Lung (tissue), 16 donors: ENCODE measurements around the gene YIPF4. TPM values are rescaled to one million over a fixed set of nuclear protein-coding genes. Genes with fewer than 3 reads are reported as not detected.

ENCODE experiments used
- ATAC-seq: fragments of 200-7000 bp; cut with Tn5 transposase; one replicate; pipeline ENCODE4 v1.9.1; 2020; ENCODE audit warnings: moderate number of reproducible peaks; ENCODE audit not compliant: insufficient read depth, low FRiP score
- DNase-seq, 3 donors: peaks; one replicate each; pipeline ENCODE4 v3.0.0-alpha.2; 2013 to 2017
- H3K27ac ChIP-seq, 2 donors: one replicate each; pipeline ENCODE4 v1.5.1; 2013; ENCODE audit warnings: mild to moderate bottlenecking in 2 of 2, moderate library complexity in 2 of 2, control low read depth in 1 of 2, inconsistent platforms in 1 of 2, low read depth in 1 of 2, low read length in 1 of 2
- H3K27me3 ChIP-seq, 3 donors: one replicate each; pipeline ENCODE4 v1.5.1; 2013; ENCODE audit warnings: low read length in 2 of 3; ENCODE audit not compliant: control insufficient read depth in 3 of 3, insufficient read depth in 3 of 3
- H3K36me3 ChIP-seq, 4 donors: one replicate each; pipeline ENCODE4 v1.5.1; 2013; ENCODE audit warnings: low read length in 4 of 4, mild to moderate bottlenecking in 1 of 4, moderate library complexity in 1 of 4; ENCODE audit not compliant: control insufficient read depth in 4 of 4, insufficient read depth in 4 of 4
- H3K4me1 ChIP-seq, 5 donors: one replicate each; pipeline ENCODE4 v1.5.1; 2013; ENCODE audit warnings: low read length in 5 of 5, mild to moderate bottlenecking in 2 of 5, moderate library complexity in 1 of 5; ENCODE audit not compliant: control insufficient read depth in 5 of 5, insufficient read depth in 5 of 5
- H3K4me3 ChIP-seq: one replicate; pipeline ENCODE4 v1.5.1; 2013; ENCODE audit warnings: mild to moderate bottlenecking, control low read depth, moderate library complexity
- H3K9ac ChIP-seq, 2 donors: one replicate each; pipeline ENCODE4 v1.5.1; 2013; ENCODE audit warnings: low read length in 2 of 2, control low read depth in 1 of 2; ENCODE audit not compliant: insufficient read depth in 1 of 2
- H3K9me3 ChIP-seq, 4 donors: one replicate each; pipeline ENCODE4 v1.5.1; 2013; ENCODE audit warnings: low read length in 3 of 4, mild to moderate bottlenecking in 1 of 4, moderate library complexity in 1 of 4; ENCODE audit not compliant: control insufficient read depth in 4 of 4, insufficient read depth in 3 of 4
- WGBS, 2 donors: extraction: QIAGEN DNeasy Blood & Tissue Kit; methylation state at CpG; one replicate each; pipeline ENCODE4 v1.1.7; 2013; 5-methylcytosine and 5-hydroxymethylcytosine counted together
- long read RNA-seq, 5 donors: transcript quantifications; one replicate each; lab custom pipeline, GENCODE V29; 2026
- polyA plus RNA-seq, 2 donors: library from polyadenylated mRNA; stranded (reverse); fragments of 200-250 nt; gene quantifications; one replicate each; pipeline ENCODE4 v1.2.1, GENCODE V29; 2013
- total RNA-seq, 2 donors: library from RNA; depleted of rRNA in 1 of 2; stranded (reverse); fragments of >200 nt in 1 of 2; gene quantifications; one replicate each; pipeline ENCODE4 v1.2.1, GENCODE V29; 2014 to 2021
- TF ChIP-seq, protein P1 (sequence below): IDR thresholded peaks from 2 replicates; pipeline ENCODE4 v1.5.1; 2012; ENCODE audit warnings: mild to moderate bottlenecking; ENCODE audit errors: control extremely low read depth, extremely low read depth
- donor health status: control.
- donor health status: control.
- donor health status: Bipolar disorder and iron deficiency.
- donor health status: healthy.
- donor health status: DM: yes; HTN: yes; CAD: no.

YIPF4 gene
- total RNA-seq (10 to 100 TPM; 32.5 to 48.5 TPM), polyA plus RNA-seq (10 to 100 TPM; 14.2 to 16.4 TPM)
- long read RNA-seq, donor 1, full-length matches to known transcripts: 25 of 25 reads
- long read RNA-seq, donor 1, partial matches to known transcripts: 0 of 25 reads
- long read RNA-seq, donor 1, other reads (novel, unspliced or antisense): 0 of 25 reads
- long read RNA-seq, donor 2, full-length matches to known transcripts: 10 of 17 reads
- long read RNA-seq, donor 2, partial matches to known transcripts: 7 of 17 reads
- long read RNA-seq, donor 2, other reads (novel, unspliced or antisense): 0 of 17 reads
- long read RNA-seq, donor 3, full-length matches to known transcripts: 16 of 16 reads
- long read RNA-seq, donor 3, partial matches to known transcripts: 0 of 16 reads
- long read RNA-seq, donor 3, other reads (novel, unspliced or antisense): 0 of 16 reads
- long read RNA-seq, donor 4, full-length matches to known transcripts: 9 of 14 reads
- long read RNA-seq, donor 4, partial matches to known transcripts: 5 of 14 reads
- long read RNA-seq, donor 4, other reads (novel, unspliced or antisense): 0 of 14 reads
- long read RNA-seq, donor 5, full-length matches to known transcripts: 27 of 27 reads
- long read RNA-seq, donor 5, partial matches to known transcripts: 0 of 27 reads
- long read RNA-seq, donor 5, other reads (novel, unspliced or antisense): 0 of 27 reads

- peak; percentile 95 to 97 (median 97) for DNase-seq
- 0% methylated on average over 58 to 59 of the region's 59 CpGs for WGBS, 2 donors
Observed at GRCh38 chr2:32277674-32278477, at the start of gene YIPF4. TSS of gene YIPF4 (plus strand) at chr2:32277904. CDS start at chr2:32278156, 252 bp downstream.

GRCh38 chr2:32228181-32228580, 49.5 kb upstream of the YIPF4 start:
- H3K9ac ChIP-seq: no peak overlapping the region
- no peaks in the 10 kb centered on the region for H3K9me3 ChIP-seq
- no peak overlapping the region for H3K4me3 ChIP-seq
- peaks cover 0 to 2% (median 0%) of the 10 kb centered on the region in 5 donors for H3K4me1 ChIP-seq
- 82 to 89% methylated on average over 2 of the region's 2 CpGs for WGBS, 2 donors
- H3K27ac ChIP-seq: no peak overlapping the region
- DNase-seq (no peak), ATAC-seq (no peak)
- TF ChIP-seq, protein P1, sequence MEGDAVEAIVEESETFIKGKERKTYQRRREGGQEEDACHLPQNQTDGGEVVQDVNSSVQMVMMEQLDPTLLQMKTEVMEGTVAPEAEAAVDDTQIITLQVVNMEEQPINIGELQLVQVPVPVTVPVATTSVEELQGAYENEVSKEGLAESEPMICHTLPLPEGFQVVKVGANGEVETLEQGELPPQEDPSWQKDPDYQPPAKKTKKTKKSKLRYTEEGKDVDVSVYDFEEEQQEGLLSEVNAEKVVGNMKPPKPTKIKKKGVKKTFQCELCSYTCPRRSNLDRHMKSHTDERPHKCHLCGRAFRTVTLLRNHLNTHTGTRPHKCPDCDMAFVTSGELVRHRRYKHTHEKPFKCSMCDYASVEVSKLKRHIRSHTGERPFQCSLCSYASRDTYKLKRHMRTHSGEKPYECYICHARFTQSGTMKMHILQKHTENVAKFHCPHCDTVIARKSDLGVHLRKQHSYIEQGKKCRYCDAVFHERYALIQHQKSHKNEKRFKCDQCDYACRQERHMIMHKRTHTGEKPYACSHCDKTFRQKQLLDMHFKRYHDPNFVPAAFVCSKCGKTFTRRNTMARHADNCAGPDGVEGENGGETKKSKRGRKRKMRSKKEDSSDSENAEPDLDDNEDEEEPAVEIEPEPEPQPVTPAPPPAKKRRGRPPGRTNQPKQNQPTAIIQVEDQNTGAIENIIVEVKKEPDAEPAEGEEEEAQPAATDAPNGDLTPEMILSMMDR: no peak
- no peaks in the 10 kb centered on the region for H3K27me3 ChIP-seq
- H3K36me3 ChIP-seq: peaks cover under 1 to 13% (median 2%) of the 10 kb centered on the region in 4 donors

More at GRCh38 chr2:32277674-32278477, at the start of gene YIPF4:
- Histone ChIP-seq H3K9ac (peak within 1 kb of the TSS; percentile 87 to 93), H3K4me3 (peak within 1 kb of the TSS; percentile 94), H3K27ac (peak within 1 kb of the TSS; percentile 85 to 95), H3K27me3 (no peaks in the 10 kb centered on the region), H3K36me3 (peaks cover 0 to 8% (median 5%) of the 10 kb centered on the region in 4 donors), H3K9me3 (peaks cover 0 to 3% (median 0%) of the 10 kb centered on the region in 4 donors), H3K4me1 (peaks cover 0 to 14% (median 3%) of the 10 kb centered on the region in 5 donors)
- ATAC-seq: peak; percentile 99
- TF ChIP-seq, protein P1: no peak

- H3K9ac ChIP-seq: no peak overlapping the region
Observed at GRCh38 chr2:32229635-32230034, 48.1 kb upstream of the YIPF4 start.

More at GRCh38 chr2:32229635-32230034, 48.1 kb upstream of the YIPF4 start:
- Histone ChIP-seq H3K27me3 (no peaks in the 10 kb centered on the region), H3K36me3 (peaks cover 0 to 8% (median under 1%) of the 10 kb centered on the region in 4 donors), H3K4me1 (peaks cover 0 to 2% (median 0%) of the 10 kb centered on the region in 5 donors), H3K9me3 (no peaks in the 10 kb centered on the region), H3K27ac (no peak overlapping the region), H3K4me3 (no peak overlapping the region)
- 34 to 67% methylated on average over 1 of the region's 1 CpG for WGBS, 2 donors
- ATAC-seq (no peak), DNase-seq (no peak)
- TF ChIP-seq, protein P1: no peak
